Measurements from ENCODE around the gene PIGO. TPM values are rescaled to one million over a fixed set of nuclear protein-coding genes. Genes with fewer than 3 reads are reported as not detected.
A peak's percentile ranks its signal among the peaks of the same experiment; 100 is the strongest.

The PIGO gene
- total and polyA plus RNA-seq, 9 of the 15 experiments (the other 6 are each of a cell fraction or from before 2014, with no cell fraction given) = 5.4 to 13.7 (median 9.7) TPM

DNA sequence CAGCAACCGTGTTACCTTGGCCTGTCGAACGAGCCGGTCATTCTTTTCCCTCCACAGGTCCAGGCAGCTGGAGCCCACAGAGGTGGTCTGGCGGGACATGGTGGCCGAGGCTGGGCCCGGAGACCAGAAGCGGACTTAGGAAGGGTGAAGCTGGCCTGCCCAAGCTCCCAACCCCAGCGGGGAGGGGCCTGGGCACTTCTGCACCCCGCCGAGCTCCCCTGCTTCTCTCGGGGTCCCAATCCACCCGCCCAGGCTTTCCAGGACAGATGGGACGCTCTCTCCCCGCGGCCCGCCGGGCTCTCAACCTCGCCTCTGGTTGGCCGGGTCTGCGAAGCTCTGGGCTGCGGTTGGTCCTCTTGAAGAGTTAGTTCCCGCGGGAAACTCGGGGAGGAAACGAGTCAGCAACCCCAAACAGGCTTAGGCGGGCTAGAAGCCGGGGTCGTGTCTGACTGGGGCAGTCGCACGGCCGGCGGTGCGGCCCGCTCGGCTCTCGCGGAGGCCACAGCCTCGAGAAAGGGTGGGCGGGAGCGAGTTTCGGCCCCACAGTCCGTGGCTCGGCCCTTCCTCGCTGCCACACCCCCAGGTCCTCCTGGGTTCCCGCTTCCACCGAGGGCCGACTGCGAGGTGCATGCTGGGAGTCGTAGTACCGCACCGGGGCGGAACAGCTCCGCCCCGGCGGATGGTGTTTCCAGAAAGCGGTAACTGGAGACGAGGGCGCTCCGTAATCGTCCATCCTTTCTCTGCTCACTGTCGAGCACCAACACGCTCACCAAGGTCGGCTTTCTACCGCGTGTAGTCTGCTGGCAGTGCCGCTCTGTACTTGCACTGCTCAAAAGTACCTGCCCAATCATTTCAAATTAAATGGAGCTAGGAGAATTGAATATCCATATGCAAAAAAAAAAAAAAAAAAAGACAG is 16.7 kb downstream of the PIGO start, which contains the start of gene FANCG (continued):
- TF ChIP-seq, protein P1, sequence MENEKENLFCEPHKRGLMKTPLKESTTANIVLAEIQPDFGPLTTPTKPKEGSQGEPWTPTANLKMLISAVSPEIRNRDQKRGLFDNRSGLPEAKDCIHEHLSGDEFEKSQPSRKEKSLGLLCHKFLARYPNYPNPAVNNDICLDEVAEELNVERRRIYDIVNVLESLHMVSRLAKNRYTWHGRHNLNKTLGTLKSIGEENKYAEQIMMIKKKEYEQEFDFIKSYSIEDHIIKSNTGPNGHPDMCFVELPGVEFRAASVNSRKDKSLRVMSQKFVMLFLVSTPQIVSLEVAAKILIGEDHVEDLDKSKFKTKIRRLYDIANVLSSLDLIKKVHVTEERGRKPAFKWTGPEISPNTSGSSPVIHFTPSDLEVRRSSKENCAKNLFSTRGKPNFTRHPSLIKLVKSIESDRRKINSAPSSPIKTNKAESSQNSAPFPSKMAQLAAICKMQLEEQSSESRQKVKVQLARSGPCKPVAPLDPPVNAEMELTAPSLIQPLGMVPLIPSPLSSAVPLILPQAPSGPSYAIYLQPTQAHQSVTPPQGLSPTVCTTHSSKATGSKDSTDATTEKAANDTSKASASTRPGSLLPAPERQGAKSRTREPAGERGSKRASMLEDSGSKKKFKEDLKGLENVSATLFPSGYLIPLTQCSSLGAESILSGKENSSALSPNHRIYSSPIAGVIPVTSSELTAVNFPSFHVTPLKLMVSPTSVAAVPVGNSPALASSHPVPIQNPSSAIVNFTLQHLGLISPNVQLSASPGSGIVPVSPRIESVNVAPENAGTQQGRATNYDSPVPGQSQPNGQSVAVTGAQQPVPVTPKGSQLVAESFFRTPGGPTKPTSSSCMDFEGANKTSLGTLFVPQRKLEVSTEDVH (IDR thresholded peaks at IDR 0.05; ENCODE audit: low read depth, partially characterized antibody) = peak; percentile 96
- TF ChIP-seq HDGF (IDR thresholded peaks at IDR 0.05) (no peak), HLTF (IDR thresholded peaks at IDR 0.05) (no peak), RFX5 (IDR thresholded peaks at IDR 0.05; ENCODE audit: low read depth, low read length) (no peak), TEAD2 (tag; IDR thresholded peaks at IDR 0.05) (no peak), ZNF184 (CRISPR knock-in tag; IDR thresholded peaks at IDR 0.05) (no peak), CXXC5 (CRISPR knock-in tag; IDR thresholded peaks at IDR 0.05) (peak; percentile 48), ZBTB8A (IDR thresholded peaks at IDR 0.05; ENCODE audit: partially characterized antibody) (no peak), SUPT5H (IDR thresholded peaks at IDR 0.05) (peak; percentile 59), GABPB1 (CRISPR knock-in tag; IDR thresholded peaks at IDR 0.05) (peak; percentile 63; the same call in 1 of the 2 replicates), KLF6 (CRISPR knock-in tag; IDR thresholded peaks at IDR 0.05; ENCODE audit: borderline replicate concordance) (0 out of 2 replicates have a peak, but pooled peaks have one; percentile 8), EP400 (IDR thresholded peaks at IDR 0.05) (peak; percentile 87), CHD2 (IDR thresholded peaks at IDR 0.05; ENCODE audit: low read depth, low read length) (peak; percentile 62; the same call in 1 of the 2 replicates), ZFP1 (CRISPR knock-in tag; IDR thresholded peaks at IDR 0.05) (no peak), ZC3H4 (CRISPR knock-in tag; IDR thresholded peaks at IDR 0.05; ENCODE audit: borderline replicate concordance) (no peak)
- TF ChIP-seq, protein P2, sequence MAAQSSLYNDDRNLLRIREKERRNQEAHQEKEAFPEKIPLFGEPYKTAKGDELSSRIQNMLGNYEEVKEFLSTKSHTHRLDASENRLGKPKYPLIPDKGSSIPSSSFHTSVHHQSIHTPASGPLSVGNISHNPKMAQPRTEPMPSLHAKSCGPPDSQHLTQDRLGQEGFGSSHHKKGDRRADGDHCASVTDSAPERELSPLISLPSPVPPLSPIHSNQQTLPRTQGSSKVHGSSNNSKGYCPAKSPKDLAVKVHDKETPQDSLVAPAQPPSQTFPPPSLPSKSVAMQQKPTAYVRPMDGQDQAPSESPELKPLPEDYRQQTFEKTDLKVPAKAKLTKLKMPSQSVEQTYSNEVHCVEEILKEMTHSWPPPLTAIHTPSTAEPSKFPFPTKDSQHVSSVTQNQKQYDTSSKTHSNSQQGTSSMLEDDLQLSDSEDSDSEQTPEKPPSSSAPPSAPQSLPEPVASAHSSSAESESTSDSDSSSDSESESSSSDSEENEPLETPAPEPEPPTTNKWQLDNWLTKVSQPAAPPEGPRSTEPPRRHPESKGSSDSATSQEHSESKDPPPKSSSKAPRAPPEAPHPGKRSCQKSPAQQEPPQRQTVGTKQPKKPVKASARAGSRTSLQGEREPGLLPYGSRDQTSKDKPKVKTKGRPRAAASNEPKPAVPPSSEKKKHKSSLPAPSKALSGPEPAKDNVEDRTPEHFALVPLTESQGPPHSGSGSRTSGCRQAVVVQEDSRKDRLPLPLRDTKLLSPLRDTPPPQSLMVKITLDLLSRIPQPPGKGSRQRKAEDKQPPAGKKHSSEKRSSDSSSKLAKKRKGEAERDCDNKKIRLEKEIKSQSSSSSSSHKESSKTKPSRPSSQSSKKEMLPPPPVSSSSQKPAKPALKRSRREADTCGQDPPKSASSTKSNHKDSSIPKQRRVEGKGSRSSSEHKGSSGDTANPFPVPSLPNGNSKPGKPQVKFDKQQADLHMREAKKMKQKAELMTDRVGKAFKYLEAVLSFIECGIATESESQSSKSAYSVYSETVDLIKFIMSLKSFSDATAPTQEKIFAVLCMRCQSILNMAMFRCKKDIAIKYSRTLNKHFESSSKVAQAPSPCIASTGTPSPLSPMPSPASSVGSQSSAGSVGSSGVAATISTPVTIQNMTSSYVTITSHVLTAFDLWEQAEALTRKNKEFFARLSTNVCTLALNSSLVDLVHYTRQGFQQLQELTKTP (IDR thresholded peaks at IDR 0.05; ENCODE audit: low read depth in 1 of 2, partially characterized antibody in 2 of 2) = peak in 1 of 2 experiments; percentile 73
- TF ChIP-seq, protein P3, sequence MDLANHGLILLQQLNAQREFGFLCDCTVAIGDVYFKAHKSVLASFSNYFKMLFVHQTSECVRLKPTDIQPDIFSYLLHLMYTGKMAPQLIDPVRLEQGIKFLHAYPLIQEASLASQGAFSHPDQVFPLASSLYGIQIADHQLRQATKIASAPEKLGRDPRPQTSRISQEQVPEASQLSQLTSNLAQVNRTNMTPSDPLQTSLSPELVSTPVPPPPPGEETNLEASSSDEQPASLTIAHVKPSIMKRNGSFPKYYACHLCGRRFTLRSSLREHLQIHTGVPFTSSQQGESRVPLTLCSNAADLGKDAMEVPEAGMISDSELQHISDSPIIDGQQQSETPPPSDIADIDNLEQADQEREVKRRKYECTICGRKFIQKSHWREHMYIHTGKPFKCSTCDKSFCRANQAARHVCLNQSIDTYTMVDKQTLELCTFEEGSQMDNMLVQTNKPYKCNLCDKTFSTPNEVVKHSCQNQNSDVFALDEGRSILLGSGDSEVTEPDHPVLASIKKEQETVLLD (IDR thresholded peaks at IDR 0.05) = no peak
- TF ChIP-seq, protein P4, sequence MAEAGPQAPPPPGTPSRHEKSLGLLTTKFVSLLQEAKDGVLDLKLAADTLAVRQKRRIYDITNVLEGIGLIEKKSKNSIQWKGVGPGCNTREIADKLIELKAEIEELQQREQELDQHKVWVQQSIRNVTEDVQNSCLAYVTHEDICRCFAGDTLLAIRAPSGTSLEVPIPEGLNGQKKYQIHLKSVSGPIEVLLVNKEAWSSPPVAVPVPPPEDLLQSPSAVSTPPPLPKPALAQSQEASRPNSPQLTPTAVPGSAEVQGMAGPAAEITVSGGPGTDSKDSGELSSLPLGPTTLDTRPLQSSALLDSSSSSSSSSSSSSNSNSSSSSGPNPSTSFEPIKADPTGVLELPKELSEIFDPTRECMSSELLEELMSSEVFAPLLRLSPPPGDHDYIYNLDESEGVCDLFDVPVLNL (CRISPR knock-in tag; IDR thresholded peaks at IDR 0.05; ENCODE audit: low read depth) = 0 out of 2 replicates have a peak, but pooled peaks have one; percentile 37

Data from K562 (cell line).